Measurements from ENCODE around the gene LTF. TPM values are rescaled to one million over a fixed set of nuclear protein-coding genes. Genes with fewer than 3 reads are reported as not detected.

LTF gene
- total RNA-seq, 1 experiment from 2014 or later = not detected

GRCh38 chr3:46480491-46481195 lies 15.9 kb upstream of the LTF start:
- no peaks in the 10 kb centered on the region for H3K9me2 ChIP-seq (ENCODE audit: insufficient read depth)
- CTCF ChIA-PET = no interaction called here
- intact Hi-C loops (cut with micrococcal nuclease; ENCODE audit: unreplicated experiment) = loop anchor here (10.0 kb wide), 1 partner anchor 214 kb away; the partner anchor contains the start of gene ALS2CL
- DNase-seq = no peak
- TF ChIP-seq CTCF (conservative IDR thresholded peaks at IDR 0.05) = no peak
- TF ChIP-seq EZH2 (IDR thresholded peaks at IDR 0.05; ENCODE audit: low read depth) = no peak
- H2AFZ ChIP-seq = no peak overlapping the region
- H3K27ac ChIP-seq = no peak overlapping the region
- H3K4me2 ChIP-seq = no peak overlapping the region
- no peaks in the 10 kb centered on the region for H3K9me3 ChIP-seq (ENCODE audit: insufficient read depth, low read depth)
- H3K4me3 ChIP-seq = no peak overlapping the region
- H3K4me1 ChIP-seq (replicated peaks; ENCODE audit: insufficient read depth) = no peaks in the 10 kb centered on the region
- no TSS peak for BruUV-seq (replicated peaks)
- no peaks in the 10 kb centered on the region for H3F3A ChIP-seq (ENCODE audit: insufficient read depth, low read depth)
- no peaks in the 10 kb centered on the region for H3K79me2 ChIP-seq (ENCODE audit: low read depth)
- no peaks in the 10 kb centered on the region for H3K36me3 ChIP-seq (ENCODE audit: low read depth)
- H3K27me3 ChIP-seq (ENCODE audit: insufficient read depth, low read depth) = no peaks in the 10 kb centered on the region
- no peaks in the 10 kb centered on the region for H4K20me1 ChIP-seq (ENCODE audit: insufficient read depth)
- POLR2A ChIA-PET (ENCODE audit: unreplicated experiment) = no interaction called here

DNA sequence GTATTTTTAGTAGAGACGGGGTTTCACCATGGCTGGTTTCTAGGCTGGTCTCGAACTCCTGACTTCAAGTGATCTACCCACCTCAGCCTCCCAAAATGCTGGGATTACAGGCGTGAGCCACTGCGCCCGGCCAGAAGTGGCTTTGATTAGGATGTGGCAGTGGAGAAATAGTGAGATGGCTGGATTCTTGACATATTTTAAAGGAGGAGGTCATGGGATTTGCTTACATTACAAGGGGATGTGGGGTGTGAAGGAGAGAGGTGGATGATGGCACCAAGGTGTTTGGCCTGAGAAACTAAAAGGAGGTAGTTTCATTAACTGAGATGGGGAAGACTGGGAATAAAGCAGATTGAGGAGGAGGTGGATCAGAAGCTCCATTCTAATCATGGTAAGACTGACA lies 15.0 kb upstream of the LTF start:
- Histone ChIP-seq H3K4me3 (no peak overlapping the region), H3K36me3 (ENCODE audit: low read depth) (no peaks in the 10 kb centered on the region), H3K27me3 (ENCODE audit: insufficient read depth, low read depth) (no peaks in the 10 kb centered on the region), H3K27ac (no peak overlapping the region), H3K4me1 (replicated peaks; ENCODE audit: insufficient read depth) (no peaks in the 10 kb centered on the region), H3F3A (ENCODE audit: insufficient read depth, low read depth) (no peaks in the 10 kb centered on the region), H3K79me2 (ENCODE audit: low read depth) (no peaks in the 10 kb centered on the region), H3K9me3 (ENCODE audit: insufficient read depth, low read depth) (no peaks in the 10 kb centered on the region), H2AFZ (no peak overlapping the region), H3K4me2 (no peak overlapping the region), H3K9me2 (ENCODE audit: insufficient read depth) (no peaks in the 10 kb centered on the region), H4K20me1 (ENCODE audit: insufficient read depth) (no peaks in the 10 kb centered on the region)
- DNase-seq = no peak
- intact Hi-C loops (cut with micrococcal nuclease; ENCODE audit: unreplicated experiment) = loop anchor here (10.0 kb wide), 1 partner anchor 215 kb away; the partner anchor contains the start of gene ALS2CL
- BruUV-seq (replicated peaks) = no TSS peak
- TF ChIP-seq CTCF (conservative IDR thresholded peaks at IDR 0.05) (no peak), EZH2 (IDR thresholded peaks at IDR 0.05; ENCODE audit: low read depth) (no peak)
- ChIA-PET CTCF (no interaction called here), POLR2A (ENCODE audit: unreplicated experiment) (no interaction called here)

DNA sequence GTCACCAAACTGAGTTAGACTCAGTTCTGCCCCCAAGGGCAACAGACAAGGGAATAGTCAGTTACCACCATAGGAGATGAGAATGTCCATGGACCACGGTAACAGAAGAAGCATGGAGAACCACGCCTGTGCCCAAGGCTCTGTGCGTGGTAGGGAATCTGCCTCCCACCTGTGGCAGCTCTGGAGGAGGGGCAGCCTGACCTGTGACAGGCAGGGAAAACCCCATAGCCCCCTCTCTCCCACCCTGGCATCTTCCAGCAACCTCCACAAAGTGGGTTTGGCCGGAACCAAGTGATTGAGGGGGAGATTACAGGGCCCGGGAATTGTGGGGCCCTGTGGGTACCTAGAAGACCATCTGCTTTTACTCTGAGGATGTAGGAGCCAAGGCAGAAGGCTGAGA lies 14.3 kb upstream of the LTF start:
- CTCF ChIA-PET = no interaction called here
- no peaks in the 10 kb centered on the region for H3K27me3 ChIP-seq (ENCODE audit: insufficient read depth, low read depth)
- H3K9me3 ChIP-seq (ENCODE audit: insufficient read depth, low read depth) = no peaks in the 10 kb centered on the region
- POLR2A ChIA-PET (ENCODE audit: unreplicated experiment) = no interaction called here
- H2AFZ ChIP-seq = no peak overlapping the region
- H3K9me2 ChIP-seq (ENCODE audit: insufficient read depth) = no peaks in the 10 kb centered on the region
- H3K4me1 ChIP-seq (replicated peaks; ENCODE audit: insufficient read depth) = no peaks in the 10 kb centered on the region
- intact Hi-C loops (cut with micrococcal nuclease; ENCODE audit: unreplicated experiment) = no loop called here
- H3K36me3 ChIP-seq (ENCODE audit: low read depth) = no peaks in the 10 kb centered on the region
- no TSS peak for BruUV-seq (replicated peaks)
- TF ChIP-seq CTCF (conservative IDR thresholded peaks at IDR 0.05) (no peak), EZH2 (IDR thresholded peaks at IDR 0.05; ENCODE audit: low read depth) (no peak)
- no peak overlapping the region for H3K4me2 ChIP-seq
- H3K27ac ChIP-seq = no peak overlapping the region
- DNase-seq = no peak
- H3F3A ChIP-seq (ENCODE audit: insufficient read depth, low read depth) = no peaks in the 10 kb centered on the region
- no peaks in the 10 kb centered on the region for H4K20me1 ChIP-seq (ENCODE audit: insufficient read depth)
- H3K4me3 ChIP-seq = no peak overlapping the region
- H3K79me2 ChIP-seq (ENCODE audit: low read depth) = no peaks in the 10 kb centered on the region
